ENCODE measurements around the gene IGFBP7.

IGFBP7 gene

GRCh38 chr4:57109847-57110639, at the start of gene IGFBP7:
IGFBP7 (minus strand) TSS chr4:57110385; CDS start chr4:57110351, 34 bp downstream.
- DNase-seq: no peak

GRCh38 chr4:57159866-57160265, 49.7 kb upstream of the IGFBP7 start:
- no peak for DNase-seq

- DNase-seq: no peak
Observed at GRCh38 chr4:57158762-57159161, 48.6 kb upstream of the IGFBP7 start.

- DNase-seq: no peak
Observed at GRCh38 chr4:57158221-57158620, 48.0 kb upstream of the IGFBP7 start.

GRCh38 chr4:57157596-57158137, 47.5 kb upstream of the IGFBP7 start:
- DNase-seq: no peak

GRCh38 chr4:57156242-57156990, 46.2 kb upstream of the IGFBP7 start:
- no peak for DNase-seq

GRCh38 chr4:57154926-57155325, 44.7 kb upstream of the IGFBP7 start:
- DNase-seq: no peak

GRCh38 chr4:57154191-57154590, 44.0 kb upstream of the IGFBP7 start:
- no peak for DNase-seq

- no peak for DNase-seq
Observed at GRCh38 chr4:57153207-57153606, 43.0 kb upstream of the IGFBP7 start.

- no peak for DNase-seq
Observed at GRCh38 chr4:57151481-57151880, 41.3 kb upstream of the IGFBP7 start.

- DNase-seq: no peak
Observed at GRCh38 chr4:57149833-57150232, 39.6 kb upstream of the IGFBP7 start.

- no peak for DNase-seq
Observed at GRCh38 chr4:57148831-57149505, 38.8 kb upstream of the IGFBP7 start.

- DNase-seq: no peak
Observed at GRCh38 chr4:57148177-57148576, 38.0 kb upstream of the IGFBP7 start.

- no peak for DNase-seq
Observed at GRCh38 chr4:57147335-57148060, 37.3 kb upstream of the IGFBP7 start.

GRCh38 chr4:57146444-57146843, 36.3 kb upstream of the IGFBP7 start:
- DNase-seq: no peak

GRCh38 chr4:57144466-57144865, 34.3 kb upstream of the IGFBP7 start:
- no peak for DNase-seq

- DNase-seq: no peak
Observed at GRCh38 chr4:57139783-57140182, 29.6 kb upstream of the IGFBP7 start.

- no peak for DNase-seq
Observed at GRCh38 chr4:57137261-57137660, 27.1 kb upstream of the IGFBP7 start.

- DNase-seq: no peak
Observed at GRCh38 chr4:57136281-57136680, 26.1 kb upstream of the IGFBP7 start.

GRCh38 chr4:57132743-57133137, 22.6 kb upstream of the IGFBP7 start:
- DNase-seq: no peak

GRCh38 chr4:57131849-57132742, 21.9 kb upstream of the IGFBP7 start:
- DNase-seq: peak; percentile 13

GRCh38 chr4:57129477-57129876, 19.3 kb upstream of the IGFBP7 start:
- no peak for DNase-seq
